ENCODE measurements around the gene ZNF710. TPM values are rescaled to one million over a fixed set of nuclear protein-coding genes. Genes with fewer than 3 reads are reported as not detected.

Gene ZNF710
- total RNA-seq, 1 experiment from 2014 or later, result 40.7 TPM

GRCh38 chr15:89985111-89985510, 16.0 kb upstream of the ZNF710 start:
- WGBS (ENCODE audit: extremely low coverage, insufficient read length, low lambda C conversion rate), result no CpG with 5 or more reads among the region's 3 CpGs
- Histone ChIP-seq H3K9ac (ENCODE audit: extremely low read depth, insufficient read length, low read length) (no peak overlapping the region), H3T11ph (ENCODE audit: low read length) (no peak overlapping the region)

More at GRCh38 chr15:89985111-89985510, 16.0 kb upstream of the ZNF710 start:
- Histone ChIP-seq H3K23me2 (ENCODE audit: insufficient read length, low read depth, low read length, poor library complexity, severe bottlenecking) (no peaks in the 10 kb centered on the region), H3K56ac (ENCODE audit: insufficient read length, low read depth, low read length) (no peak overlapping the region), H4K5ac (ENCODE audit: insufficient read length, low read depth, low read length) (no peak overlapping the region), H3K14ac (ENCODE audit: insufficient read depth, low read length) (no peak overlapping the region), H3K4ac (ENCODE audit: low read depth, low read length) (no peak overlapping the region), H3K4me2 (ENCODE audit: insufficient read depth, insufficient read length, low read length) (no peak overlapping the region), H2BK12ac (ENCODE audit: insufficient read length, low read depth, low read length) (no peak overlapping the region), H2BK15ac (ENCODE audit: low read depth, low read length) (no peak overlapping the region), H3K27me3 (ENCODE audit: insufficient read depth, low read length) (peaks cover 27% of the 10 kb centered on the region; the same call in 1 of the 2 replicates), H4K20me1 (ENCODE audit: control insufficient read depth, insufficient read depth, insufficient read length) (no peaks in the 10 kb centered on the region), H3K79me1 (ENCODE audit: insufficient read depth, low read depth, low read length, poor library complexity, severe bottlenecking) (no peaks in the 10 kb centered on the region), H3K9me3 (ENCODE audit: control insufficient read depth, low read depth, low read length) (peaks cover 10% of the 10 kb centered on the region), H2AK5ac (ENCODE audit: insufficient read length, low read length) (no peak overlapping the region), H4K8ac (replicated peaks; ENCODE audit: insufficient read length, low read depth, low read length) (no peak overlapping the region), H2BK5ac (ENCODE audit: insufficient read length, low read length) (no peak overlapping the region), H2AFZ (ENCODE audit: low read length) (no peak overlapping the region), H3K18ac (ENCODE audit: insufficient read length, low read depth, low read length) (no peak overlapping the region), H3K4me1 (ENCODE audit: insufficient read depth, low read length) (peaks cover 6% of the 10 kb centered on the region; the same call in 1 of the 2 replicates), H3K23ac (ENCODE audit: insufficient read length, low read depth, low read length) (no peak overlapping the region), H3K27ac (ENCODE audit: insufficient read length, low read depth, low read length) (no peak overlapping the region), H3K79me2 (ENCODE audit: insufficient read depth, low read length) (no peaks in the 10 kb centered on the region), H2BK120ac (ENCODE audit: low read depth, low read length, poor library complexity, severe bottlenecking) (no peak overlapping the region), H4K91ac (ENCODE audit: insufficient read length, low read depth, low read length) (no peak overlapping the region), H2BK20ac (ENCODE audit: low read depth, low read length, poor library complexity, severe bottlenecking) (no peak overlapping the region)
- DNase-seq, result no peak
- H3K9me3 Mint-ChIP-seq, result peaks cover 12 to 13% of the 10 kb centered on the region in 2 experiments
- peaks cover 25 to 28% of the 10 kb centered on the region in 2 experiments for H3K4me1 Mint-ChIP-seq
- TF ChIP-seq CTCF (conservative IDR thresholded peaks at IDR 0.05), result no peak
- H3K36me3 Mint-ChIP-seq (ENCODE audit: insufficient read depth in 1 of 3, low read depth in 3 of 3), result peaks cover 4 to 6% (median 5%) of the 10 kb centered on the region in 3 experiments; a peak in 4 of 7 replicates
- no peak overlapping the region for H3K27ac Mint-ChIP-seq
- H3K4me3 Mint-ChIP-seq, result no peak overlapping the region; a peak in 1 of 5 replicates
- peaks cover 51% of the 10 kb centered on the region for H3K27me3 Mint-ChIP-seq (ENCODE audit: low read depth)
